ENCODE measurements around the gene CFAP69. TPM values are rescaled to one million over a fixed set of nuclear protein-coding genes. Genes with fewer than 3 reads are reported as not detected.

The CFAP69 gene
- total RNA-seq, 2 experiments from 2014 or later = not detected

DNA sequence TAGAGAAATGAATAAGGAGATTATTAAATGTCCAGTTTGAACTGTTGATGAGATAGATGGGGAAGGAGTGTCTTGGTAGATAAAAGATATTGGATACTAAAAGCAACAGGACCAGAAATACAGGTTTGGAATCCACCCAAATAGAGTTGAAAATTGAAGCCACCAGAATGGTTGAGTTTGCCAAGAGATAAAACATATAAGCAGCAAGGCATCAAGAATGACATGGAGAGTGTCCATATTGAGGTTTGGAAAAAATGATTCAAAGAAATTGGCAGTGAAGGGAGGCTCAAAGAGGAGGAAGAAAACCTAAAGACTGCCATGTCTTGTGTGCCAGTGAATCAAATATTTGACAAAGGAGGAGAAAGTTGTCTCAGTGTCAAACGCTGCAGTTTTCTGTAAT, 24.2 kb downstream of the CFAP69 start:
- Mint-ChIP-seq H3K9me3 (no peaks in the 10 kb centered on the region), H3K36me3 (ENCODE audit: low read depth) (no peaks in the 10 kb centered on the region), H3K27ac (no peak overlapping the region), H3K4me3 (no peak overlapping the region), H3K4me1 (ENCODE audit: low read depth) (no peaks in the 10 kb centered on the region), H3K27me3 (peaks cover 23% of the 10 kb centered on the region)
- ChIA-PET CTCF (no interaction called here), POLR2A (no interaction called here)
- TF ChIP-seq CTCF (IDR thresholded peaks at IDR 0.05) = no peak
- Histone ChIP-seq H3K27me3 (ENCODE audit: control insufficient read depth in 1 of 2, insufficient read depth in 2 of 2, low read length in 2 of 2) (peaks cover 0 to 8% of the 10 kb centered on the region in 2 experiments), H3K4me3 (ENCODE audit: low read length) (no peak overlapping the region), H3K9me3 (ENCODE audit: control insufficient read depth in 1 of 2, insufficient read depth in 1 of 2, low read length in 2 of 2) (no peaks in the 10 kb centered on the region), H3K36me3 (ENCODE audit: insufficient read depth, low read length) (no peaks in the 10 kb centered on the region), H3K4me1 (ENCODE audit: insufficient read depth, low read length) (no peaks in the 10 kb centered on the region), H3K27ac (ENCODE audit: low read depth in 1 of 2, low read length in 2 of 2) (no peak overlapping the region)
- intact Hi-C loops (cut with DNase I, micrococcal nuclease) = no loop called here
- DNase-seq = no peak
- ATAC-seq (ENCODE audit: poor library complexity) = no peak

GRCh38 chr7:90270431-90271178, 25.6 kb downstream of the CFAP69 start:
- DNase-seq (no peak), ATAC-seq (ENCODE audit: poor library complexity) (no peak)
- no peak overlapping the region for H3K27ac Mint-ChIP-seq
- H3K36me3 Mint-ChIP-seq (ENCODE audit: low read depth) = no peaks in the 10 kb centered on the region
- Histone ChIP-seq H3K4me3 (ENCODE audit: low read length) (no peak overlapping the region), H3K27ac (ENCODE audit: low read depth in 1 of 2, low read length in 2 of 2) (no peak overlapping the region), H3K4me1 (ENCODE audit: insufficient read depth, low read length) (no peaks in the 10 kb centered on the region), H3K9me3 (ENCODE audit: control insufficient read depth in 1 of 2, insufficient read depth in 1 of 2, low read length in 2 of 2) (no peaks in the 10 kb centered on the region), H3K36me3 (ENCODE audit: insufficient read depth, low read length) (no peaks in the 10 kb centered on the region), H3K27me3 (ENCODE audit: control insufficient read depth in 1 of 2, insufficient read depth in 2 of 2, low read length in 2 of 2) (peaks cover 0 to 8% of the 10 kb centered on the region in 2 experiments)
- ChIA-PET POLR2A (no interaction called here), CTCF (no interaction called here)
- no peaks in the 10 kb centered on the region for H3K4me1 Mint-ChIP-seq (ENCODE audit: low read depth)
- peaks cover 18% of the 10 kb centered on the region for H3K27me3 Mint-ChIP-seq
- H3K9me3 Mint-ChIP-seq = no peaks in the 10 kb centered on the region
- TF ChIP-seq CTCF (IDR thresholded peaks at IDR 0.05) = no peak
- no peak overlapping the region for H3K4me3 Mint-ChIP-seq
- intact Hi-C loops (cut with DNase I, micrococcal nuclease) = no loop called here

- POLR2A ChIA-PET = no interaction called here
- H3K9me3 ChIP-seq (ENCODE audit: control insufficient read depth in 1 of 2, insufficient read depth in 1 of 2, low read length in 2 of 2) = no peaks in the 10 kb centered on the region
- CTCF ChIA-PET = no interaction called here
- H3K27me3 ChIP-seq (ENCODE audit: control insufficient read depth in 1 of 2, insufficient read depth in 2 of 2, low read length in 2 of 2) = peaks cover 0 to 8% of the 10 kb centered on the region in 2 experiments
- H3K4me3 Mint-ChIP-seq = no peak overlapping the region
- ATAC-seq (ENCODE audit: poor library complexity) (no peak), DNase-seq (no peak)
- intact Hi-C loops (cut with DNase I, micrococcal nuclease) = no loop called here
- H3K27ac ChIP-seq (ENCODE audit: low read depth in 1 of 2, low read length in 2 of 2) = no peak overlapping the region
- H3K9me3 Mint-ChIP-seq = no peaks in the 10 kb centered on the region
- TF ChIP-seq CTCF (IDR thresholded peaks at IDR 0.05) = no peak
- no peaks in the 10 kb centered on the region for H3K36me3 ChIP-seq (ENCODE audit: insufficient read depth, low read length)
- H3K4me1 Mint-ChIP-seq (ENCODE audit: low read depth) = no peaks in the 10 kb centered on the region
- no peaks in the 10 kb centered on the region for H3K4me1 ChIP-seq (ENCODE audit: insufficient read depth, low read length)
- H3K27me3 Mint-ChIP-seq = peaks cover 8% of the 10 kb centered on the region
- no peak overlapping the region for H3K27ac Mint-ChIP-seq
- no peak overlapping the region for H3K4me3 ChIP-seq (ENCODE audit: low read length)
- no peaks in the 10 kb centered on the region for H3K36me3 Mint-ChIP-seq (ENCODE audit: low read depth)
These were observed 26.8 kb downstream of the CFAP69 start for GRCh38 chr7:90271753-90272152.

Data from CD4-positive, alpha-beta T cell (primary cell).